Endothelial cell of umbilical vein (primary cell): ENCODE results near the gene C17orf50. TPM values are rescaled to one million over a fixed set of nuclear protein-coding genes. Genes with fewer than 3 reads are reported as not detected.

ENCODE experiments used
- BruUV-seq: library from RNA; stranded (reverse); fragments of 400-500 nt; replicated peaks from 2 replicates; lab custom pipeline; 2021; lab: Mats Ljungman, UMichigan
- CTCF ChIA-PET: fragments of 300-600, 350-600 bp; sonication (Branson Sonifier 250); formaldehyde crosslinking; loops from one replicate; lab custom pipeline; 2021; ENCODE audit warnings: antibody characterized with exemption, inconsistent platforms; lab: Charles Lee
- POLR2A ChIA-PET: fragments of 300-600, 350-600 bp; sonication (Branson Sonifier 250); formaldehyde crosslinking; loops from one replicate; lab custom pipeline; 2021; ENCODE audit warnings: antibody characterized with exemption, inconsistent platforms; lab: Charles Lee
- DNase-seq: peaks from one replicate; pipeline ENCODE4 v3.0.0-alpha.2; 2011; ENCODE audit warnings: low read depth, low spot score
- FAIRE-seq: peaks from 2 replicates; lab custom pipeline; 2011; peaks lifted over from hg19 to GRCh38; lab: Jason Lieb, UNC
- H2AFZ ChIP-seq: 2 replicates; pipeline ENCODE4 v1.6.0; 2012; ENCODE audit warnings: low read depth, low read length, control low read depth, inconsistent platforms
- H3K27ac ChIP-seq: 2 replicates; pipeline ENCODE4 v1.5.1; 2011; ENCODE audit warnings: low read depth, mild to moderate bottlenecking, control low read depth, low read length, moderate library complexity; ENCODE audit not compliant: insufficient read depth
- H3K27me3 ChIP-seq, 2 experiments: 2 replicates each; pipeline versions ENCODE4 v1.6.0 to v1.6.1; 2011; ENCODE audit warnings: low read length in 2 of 2, mixed read lengths in 1 of 2; ENCODE audit not compliant: control insufficient read depth in 2 of 2, insufficient read depth in 2 of 2
- H3K36me3 ChIP-seq, 2 experiments: 2 replicates in 1 of 2; 3 replicates in 1 of 2; pipeline ENCODE4 v1.5.1; 2011; ENCODE audit warnings: low read length in 2 of 2, mild to moderate bottlenecking in 1 of 2, moderate library complexity in 1 of 2; ENCODE audit not compliant: control insufficient read depth in 2 of 2, insufficient read depth in 2 of 2; ENCODE audit errors: extremely low read depth in 1 of 2
- H3K4me1 ChIP-seq: 3 replicates; pipeline ENCODE4 v1.5.1; 2011; ENCODE audit warnings: mild to moderate bottlenecking, low read length; ENCODE audit not compliant: control insufficient read depth, insufficient read depth; ENCODE audit errors: extremely low read depth
- H3K4me2 ChIP-seq: 2 replicates; pipeline ENCODE4 v1.6.1; 2011; ENCODE audit warnings: low read length, control low read depth, mixed read lengths; ENCODE audit not compliant: insufficient read depth
- H3K4me3 ChIP-seq, 3 experiments: fragments of 200-600 bp in 1 of 3; sonication (generic), shearing (Covaris generic) in 1 of 3; replicated peaks in 1 of 3; 2 replicates each; pipeline ENCODE4 v1.5.1; 2011 to 2016; ENCODE audit warnings: control low read depth in 3 of 3, low read length in 3 of 3, mild to moderate bottlenecking in 2 of 3, inconsistent platforms in 1 of 3, low read depth in 1 of 3, moderate library complexity in 1 of 3; ENCODE audit not compliant: insufficient read depth in 1 of 3
- H3K79me2 ChIP-seq: 2 replicates; pipeline ENCODE4 v1.6.0; 2012; ENCODE audit warnings: low read length, inconsistent platforms; ENCODE audit not compliant: control insufficient read depth, insufficient read depth
- H3K9ac ChIP-seq: replicated peaks from 2 replicates; pipeline ENCODE3; 2011; ENCODE audit warnings: low read length, control low read depth; ENCODE audit not compliant: insufficient read depth; ENCODE audit errors: extremely low read depth
- H3K9me1 ChIP-seq: replicated peaks from 3 replicates; pipeline ENCODE4 v1.6.0; 2011; ENCODE audit warnings: mild to moderate bottlenecking, low read length; ENCODE audit not compliant: control insufficient read depth, insufficient read depth; ENCODE audit errors: extremely low read depth
- H3K9me3 ChIP-seq: replicated peaks from 2 replicates; pipeline ENCODE4 v1.5.1; 2012; ENCODE audit warnings: low read length, inconsistent platforms; ENCODE audit not compliant: control insufficient read depth, insufficient read depth
- H4K20me1 ChIP-seq: replicated peaks from 2 replicates; pipeline ENCODE3; 2011; ENCODE audit warnings: mild to moderate bottlenecking, low read length; ENCODE audit not compliant: control insufficient read depth, insufficient read depth; ENCODE audit errors: extremely low read depth
- EZH2 ChIP-seq: IDR thresholded peaks from 2 replicates; pipeline ENCODE4 v1.6.1; 2012; ENCODE audit warnings: borderline replicate concordance, low read depth, mild to moderate bottlenecking, moderate library complexity, low read length, inconsistent platforms; ENCODE audit not compliant: severe bottlenecking
- FOS ChIP-seq: IDR thresholded peaks from 2 replicates; pipeline ENCODE4 v1.6.1; 2011; ENCODE audit warnings: mild to moderate bottlenecking, low read length, moderate library complexity, borderline replicate concordance; ENCODE audit not compliant: insufficient read depth
- GATA2 ChIP-seq: IDR thresholded peaks from 2 replicates; pipeline ENCODE4 v1.7.0; 2011; ENCODE audit warnings: low read depth, mild to moderate bottlenecking, moderate library complexity, mixed read lengths, low read length; ENCODE audit not compliant: insufficient read length, insufficient read depth
- JUN ChIP-seq: IDR thresholded peaks from 2 replicates; pipeline ENCODE4 v1.6.1; 2011; ENCODE audit warnings: borderline replicate concordance, low read depth; ENCODE audit not compliant: insufficient read length, insufficient read depth
- MYC ChIP-seq: IDR thresholded peaks from one replicate; pipeline ENCODE4 v1.6.1; 2011; ENCODE audit warnings: mild to moderate bottlenecking, low read depth, low read length
- POLR2A ChIP-seq: IDR thresholded peaks from 2 replicates; pipeline ENCODE4 v1.6.1; 2012; ENCODE audit warnings: low read depth, mild to moderate bottlenecking, control low read depth, low read length
- POLR2AphosphoS5 ChIP-seq: IDR thresholded peaks from 2 replicates; pipeline ENCODE4 v1.6.1; 2012; ENCODE audit warnings: low read depth, mild to moderate bottlenecking, control low read depth, low read length, moderate library complexity; ENCODE audit not compliant: insufficient read depth
- dilution Hi-C: fragments of 300-500 bp; cut with MboI; formaldehyde crosslinking; loops from one replicate; pipeline ENCODE4 v1.15.0; 2019; ENCODE audit warnings: low sequenced_read_pairs; ENCODE audit not compliant: extremely low pct_ligation_motif_present
- intact Hi-C: fragments of 100-400 bp; cut with micrococcal nuclease; formaldehyde crosslinking; loops from one replicate; pipeline ENCODE4 v1.10.0; 2022
- polyA plus RNA-seq, 4 experiments: library from polyadenylated mRNA; depleted of rRNA in 3 of 4; stranded (reverse) in 3 of 4; unstranded in 1 of 4; fragments of >200 nt; gene quantifications; 2 replicates each; pipeline versions ENCODE4 v1.2.1 to v1.2.3, GENCODE V29; 2011 to 2012; ENCODE audit warnings: missing spikeins in 1 of 4
- total RNA-seq: library from RNA; stranded (reverse); gene quantifications from 2 replicates; pipeline ENCODE4 v1.2.3, GENCODE V29; 2021
- TF ChIP-seq, protein P1 (sequence below), 2 donors: IDR thresholded peaks; 1 replicate in 1 of 2; 2 replicates in 1 of 2; pipeline ENCODE4 v1.5.1; 2011; ENCODE audit warnings: low read length in 2 of 2, mild to moderate bottlenecking in 2 of 2, moderate library complexity in 2 of 2, control low read depth in 1 of 2, inconsistent platforms in 1 of 2, low read depth in 1 of 2; ENCODE audit not compliant: insufficient read depth in 1 of 2; ENCODE audit errors: extremely low read depth in 1 of 2
- TF ChIP-seq, protein P2 (sequence below): IDR thresholded peaks from 2 replicates; pipeline ENCODE4 v1.6.1; 2011; ENCODE audit not compliant: insufficient read depth, insufficient read length

C17orf50 gene
- total and polyA plus RNA-seq, 2 donors (not counting 3 experiments of a cell fraction or from before 2014, with no cell fraction given): 0.15 TPM; not detected in 1

- CTCF ChIA-PET: no interaction called here
- TF ChIP-seq MYC (no peak), FOS (no peak), GATA2 (no peak), JUN (no peak), EZH2 (no peak), POLR2AphosphoS5 (no peak), POLR2A (no peak)
- TF ChIP-seq, protein P1, sequence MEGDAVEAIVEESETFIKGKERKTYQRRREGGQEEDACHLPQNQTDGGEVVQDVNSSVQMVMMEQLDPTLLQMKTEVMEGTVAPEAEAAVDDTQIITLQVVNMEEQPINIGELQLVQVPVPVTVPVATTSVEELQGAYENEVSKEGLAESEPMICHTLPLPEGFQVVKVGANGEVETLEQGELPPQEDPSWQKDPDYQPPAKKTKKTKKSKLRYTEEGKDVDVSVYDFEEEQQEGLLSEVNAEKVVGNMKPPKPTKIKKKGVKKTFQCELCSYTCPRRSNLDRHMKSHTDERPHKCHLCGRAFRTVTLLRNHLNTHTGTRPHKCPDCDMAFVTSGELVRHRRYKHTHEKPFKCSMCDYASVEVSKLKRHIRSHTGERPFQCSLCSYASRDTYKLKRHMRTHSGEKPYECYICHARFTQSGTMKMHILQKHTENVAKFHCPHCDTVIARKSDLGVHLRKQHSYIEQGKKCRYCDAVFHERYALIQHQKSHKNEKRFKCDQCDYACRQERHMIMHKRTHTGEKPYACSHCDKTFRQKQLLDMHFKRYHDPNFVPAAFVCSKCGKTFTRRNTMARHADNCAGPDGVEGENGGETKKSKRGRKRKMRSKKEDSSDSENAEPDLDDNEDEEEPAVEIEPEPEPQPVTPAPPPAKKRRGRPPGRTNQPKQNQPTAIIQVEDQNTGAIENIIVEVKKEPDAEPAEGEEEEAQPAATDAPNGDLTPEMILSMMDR (IDR thresholded peaks at IDR 0.05; ENCODE audit: extremely low read depth in 1 of 2, insufficient read depth in 1 of 2, low read depth in 1 of 2, low read length in 2 of 2): no peak
- TF ChIP-seq, protein P2, sequence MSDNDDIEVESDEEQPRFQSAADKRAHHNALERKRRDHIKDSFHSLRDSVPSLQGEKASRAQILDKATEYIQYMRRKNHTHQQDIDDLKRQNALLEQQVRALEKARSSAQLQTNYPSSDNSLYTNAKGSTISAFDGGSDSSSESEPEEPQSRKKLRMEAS: no peak
Measured at GRCh38 chr17:35723735-35724134, 37.0 kb upstream of the C17orf50 start.

More at GRCh38 chr17:35723735-35724134, 37.0 kb upstream of the C17orf50 start:
- Histone ChIP-seq H3K9ac (no peak overlapping the region), H3K4me1 (no peaks in the 10 kb centered on the region), H3K9me3 (no peaks in the 10 kb centered on the region), H3K79me2 (no peaks in the 10 kb centered on the region), H3K27ac (no peak overlapping the region), H3K4me2 (no peak overlapping the region), H2AFZ (no peak overlapping the region), H3K27me3 (no peaks in the 10 kb centered on the region), H3K9me1 (no peaks in the 10 kb centered on the region), H4K20me1 (no peaks in the 10 kb centered on the region), H3K36me3 (peaks cover 18 to 26% of the 10 kb centered on the region in 2 experiments), H3K4me3 (no peak overlapping the region)
- POLR2A ChIA-PET: no interaction called here
- dilution Hi-C loops: no loop called here
- no peak for DNase-seq
- BruUV-seq: no TSS peak
- intact Hi-C loops: no loop called here
- no peak for FAIRE-seq
